ENCODE measurements around the gene SERINC2. TPM values are rescaled to one million over a fixed set of nuclear protein-coding genes. Genes with fewer than 3 reads are reported as not detected.
A peak's percentile ranks its signal among the peaks of the same experiment; 100 is the strongest.

SERINC2 gene
- total RNA-seq, 1 experiment from 2014 or later, result 4.1 TPM

DNA sequence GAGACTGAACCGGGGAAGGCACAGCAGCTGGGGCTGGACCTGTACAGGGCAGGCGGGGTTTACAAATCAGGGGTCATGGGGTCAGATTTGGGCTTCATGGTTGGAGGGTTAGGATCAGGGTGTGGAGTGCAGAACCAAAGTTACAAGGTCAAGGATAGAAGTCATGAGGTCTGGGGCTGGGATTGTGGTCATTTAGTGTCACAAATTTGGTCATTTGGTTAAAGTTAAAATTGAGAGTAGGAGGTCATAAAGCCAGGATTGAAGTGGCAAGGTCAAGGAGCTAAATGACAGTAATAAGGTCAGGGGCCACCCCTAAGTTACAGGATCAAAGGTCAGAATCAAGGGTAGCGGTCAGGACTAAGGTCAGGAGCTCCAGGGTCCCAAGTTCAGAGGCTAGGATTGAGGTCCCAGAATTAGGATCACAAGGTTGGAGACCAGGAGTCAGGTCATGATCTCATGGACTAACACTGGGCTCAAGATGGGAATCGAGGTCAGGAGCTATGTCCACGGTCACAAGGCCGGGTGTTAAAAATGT is 20.4 kb downstream of the SERINC2 start:
- DNase-seq (ENCODE audit: low read depth), result no peak

GRCh38 chr1:31434101-31434871 is 21.3 kb downstream of the SERINC2 start:
- DNase-seq (ENCODE audit: low read depth), result no peak

GRCh38 chr1:31434979-31435378 is 22.0 kb downstream of the SERINC2 start:
- no peak for DNase-seq (ENCODE audit: low read depth)

- no peak for DNase-seq (ENCODE audit: low read depth)
Observed at GRCh38 chr1:31435471-31436409, 22.7 kb downstream of the SERINC2 start.

DNA sequence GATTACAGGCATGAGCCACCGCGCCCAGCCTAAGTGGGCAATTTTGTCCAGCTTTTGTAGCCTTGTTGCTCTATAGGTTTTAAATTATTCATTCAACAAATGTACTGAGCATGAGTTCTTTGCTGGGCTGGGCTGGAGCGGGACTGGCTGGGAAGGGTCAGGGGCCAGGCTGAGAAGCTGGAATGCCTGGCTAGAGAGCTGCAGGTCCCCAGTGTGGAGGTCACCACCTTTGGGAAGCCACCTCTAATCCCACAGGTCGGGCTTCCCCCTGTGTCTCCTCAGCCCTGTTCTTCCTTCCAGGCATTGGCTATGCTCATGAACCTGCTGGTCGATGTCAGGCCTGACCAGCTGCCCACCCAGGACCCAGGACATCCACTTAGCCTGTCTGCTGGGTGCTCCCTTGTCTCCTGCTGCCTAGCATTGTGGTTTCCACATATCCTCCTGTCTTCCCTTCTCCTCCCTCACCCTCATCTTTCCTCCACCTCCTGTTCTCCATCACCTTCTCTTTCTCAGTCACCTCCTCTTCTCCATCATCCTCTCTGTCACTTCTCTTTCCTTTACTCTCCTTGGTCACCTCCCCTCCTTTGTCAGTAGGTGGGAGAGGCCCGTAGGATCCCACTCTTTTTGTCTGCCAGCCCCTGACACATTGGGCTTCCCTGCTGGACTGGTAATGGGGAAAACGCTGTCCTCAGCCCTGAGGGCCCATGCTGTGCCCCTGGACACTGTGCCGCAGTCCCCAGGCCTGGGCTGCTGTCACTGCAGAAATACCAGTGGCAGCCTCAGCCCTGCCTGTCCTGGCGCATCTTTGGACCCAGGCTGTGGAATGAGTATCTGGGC is 23.8 kb downstream of the SERINC2 start:
- no peak for DNase-seq (ENCODE audit: low read depth)

DNA sequence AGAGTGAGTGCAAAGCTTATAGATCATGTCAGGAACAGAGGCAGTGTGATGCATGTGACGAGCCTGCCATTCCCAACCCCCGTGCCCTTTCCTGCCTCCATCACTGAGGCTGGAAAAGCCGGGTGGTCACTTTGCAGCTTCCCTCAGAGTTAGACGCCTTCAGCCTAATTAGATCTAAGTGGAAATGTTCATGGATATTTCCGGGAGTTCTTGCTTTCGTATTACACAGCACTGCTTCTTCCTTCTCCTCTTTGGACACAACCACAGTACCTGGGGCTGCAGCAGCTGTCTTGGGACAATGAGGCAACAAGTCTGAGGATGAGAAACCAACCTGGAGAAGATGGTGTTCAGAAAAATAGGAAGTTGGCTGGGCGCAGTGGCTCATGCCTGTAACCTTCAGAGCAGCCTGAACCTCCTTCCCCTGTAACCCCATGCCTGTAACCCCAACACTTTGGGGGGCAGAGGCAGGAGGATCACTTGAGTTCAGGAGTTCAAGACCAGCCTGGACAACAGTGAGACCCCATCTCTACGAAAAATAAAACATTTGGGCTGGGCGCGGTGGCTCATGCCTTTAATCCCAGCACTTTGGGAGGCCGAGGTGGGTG is 24.5 kb downstream of the SERINC2 start:
- no peak for DNase-seq (ENCODE audit: low read depth)

GRCh38 chr1:31439276-31439675 is 26.3 kb downstream of the SERINC2 start:
- no peak for DNase-seq (ENCODE audit: low read depth)

DNA sequence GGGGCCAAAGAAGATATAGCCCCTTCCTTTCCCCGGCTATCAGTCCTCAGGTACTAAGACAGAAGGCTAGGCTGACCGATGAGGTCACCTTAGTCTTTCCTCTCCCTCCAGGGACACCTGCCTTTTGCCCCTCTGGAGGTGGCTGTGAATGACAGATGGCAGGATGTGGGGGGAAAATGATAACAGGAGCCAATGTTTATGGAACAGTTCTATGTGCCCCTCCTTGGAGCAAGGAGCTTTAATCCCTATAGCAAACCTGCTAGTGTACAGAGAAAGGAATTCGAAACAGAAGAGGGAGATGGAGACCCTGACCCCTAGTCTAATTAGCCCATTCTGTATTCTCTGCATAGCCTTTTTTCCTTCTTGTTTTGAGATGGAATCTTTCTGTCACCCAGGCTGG is 28.1 kb downstream of the SERINC2 start:
- no peak for DNase-seq (ENCODE audit: low read depth)

DNA sequence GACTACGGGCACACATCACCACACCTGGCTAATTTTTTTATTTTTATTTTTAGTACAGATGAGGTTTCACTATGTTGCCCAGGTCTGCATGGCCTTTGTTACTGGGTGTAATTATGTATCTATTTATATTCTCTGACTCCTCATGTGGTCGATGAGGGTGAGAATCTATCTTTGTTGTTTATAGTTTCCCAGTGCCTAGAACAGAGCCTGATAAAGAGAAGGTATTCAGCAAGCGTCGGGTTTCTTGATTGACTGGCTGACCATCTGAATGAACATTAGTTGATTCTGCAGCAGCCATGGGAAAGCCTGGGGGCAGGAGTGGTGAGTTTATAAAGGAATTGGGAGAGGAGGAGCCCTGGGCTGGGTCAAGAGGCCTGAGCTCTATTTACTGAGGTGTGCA is 28.5 kb downstream of the SERINC2 start:
- no peak for DNase-seq (ENCODE audit: low read depth)

GRCh38 chr1:31441970-31442647 is 29.1 kb downstream of the SERINC2 start:
- no peak for DNase-seq (ENCODE audit: low read depth)

DNA sequence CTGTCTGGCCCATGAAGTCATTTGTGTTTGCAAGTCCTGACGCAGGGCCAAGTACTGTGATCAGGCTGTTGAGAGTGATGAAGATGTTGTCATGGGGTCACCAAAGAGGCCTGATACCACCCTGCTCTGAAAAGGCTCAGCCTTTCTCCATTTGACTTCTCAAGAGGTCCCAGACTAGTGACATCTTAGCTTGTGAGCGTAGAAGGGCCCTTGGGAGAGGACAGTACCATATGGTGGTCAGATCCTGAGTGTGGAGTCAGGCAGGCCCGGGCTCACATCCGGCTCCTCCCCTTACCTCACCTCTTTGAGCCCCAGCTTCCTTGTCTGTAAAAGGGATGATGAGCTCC is 29.6 kb downstream of the SERINC2 start:
- no peak for DNase-seq (ENCODE audit: low read depth)

DNA sequence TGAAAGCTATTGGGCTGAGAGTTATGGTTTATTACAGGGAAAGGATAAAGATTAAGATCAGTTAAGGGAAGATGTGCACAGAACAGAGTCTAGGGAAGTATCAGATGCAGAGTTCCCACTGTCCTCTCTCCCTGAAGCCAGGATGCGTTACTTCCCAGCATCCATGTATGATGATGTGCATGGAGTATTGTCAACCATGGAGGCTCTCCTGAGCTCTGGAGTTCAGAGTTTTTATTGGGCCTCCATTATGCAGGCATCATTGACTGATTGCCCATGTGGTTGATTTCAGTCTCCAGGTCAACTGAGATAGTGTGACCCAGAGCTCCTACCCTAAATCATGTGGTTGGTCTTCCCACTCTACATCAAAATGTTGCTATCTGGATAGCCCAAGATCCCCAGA is 30.7 kb downstream of the SERINC2 start:
- DNase-seq (ENCODE audit: low read depth), result no peak

GRCh38 chr1:31444725-31445448 is 31.9 kb downstream of the SERINC2 start:
- DNase-seq (ENCODE audit: low read depth), result no peak

DNA sequence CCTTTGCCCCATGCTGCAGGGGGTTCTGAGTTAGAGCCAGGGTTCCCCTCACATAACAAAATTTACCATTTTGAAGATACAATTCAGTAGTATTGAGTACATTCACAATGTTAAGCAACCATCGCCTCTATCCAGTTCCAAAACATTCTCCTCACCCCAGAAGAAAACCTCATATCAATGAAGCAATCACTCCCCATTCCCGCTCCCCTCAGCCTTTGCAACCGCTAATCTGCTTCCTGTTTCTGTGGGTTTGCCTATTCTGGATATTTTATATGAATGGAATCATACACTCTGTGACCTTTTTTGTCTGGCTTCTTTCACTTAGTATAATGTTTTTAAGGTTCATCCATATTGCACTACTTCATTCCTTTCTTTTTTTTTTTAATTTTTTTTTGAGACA is 32.9 kb downstream of the SERINC2 start:
- DNase-seq (ENCODE audit: low read depth), result no peak

GRCh38 chr1:31447210-31447609 is 34.2 kb downstream of the SERINC2 start:
- DNase-seq (ENCODE audit: low read depth), result no peak

DNA sequence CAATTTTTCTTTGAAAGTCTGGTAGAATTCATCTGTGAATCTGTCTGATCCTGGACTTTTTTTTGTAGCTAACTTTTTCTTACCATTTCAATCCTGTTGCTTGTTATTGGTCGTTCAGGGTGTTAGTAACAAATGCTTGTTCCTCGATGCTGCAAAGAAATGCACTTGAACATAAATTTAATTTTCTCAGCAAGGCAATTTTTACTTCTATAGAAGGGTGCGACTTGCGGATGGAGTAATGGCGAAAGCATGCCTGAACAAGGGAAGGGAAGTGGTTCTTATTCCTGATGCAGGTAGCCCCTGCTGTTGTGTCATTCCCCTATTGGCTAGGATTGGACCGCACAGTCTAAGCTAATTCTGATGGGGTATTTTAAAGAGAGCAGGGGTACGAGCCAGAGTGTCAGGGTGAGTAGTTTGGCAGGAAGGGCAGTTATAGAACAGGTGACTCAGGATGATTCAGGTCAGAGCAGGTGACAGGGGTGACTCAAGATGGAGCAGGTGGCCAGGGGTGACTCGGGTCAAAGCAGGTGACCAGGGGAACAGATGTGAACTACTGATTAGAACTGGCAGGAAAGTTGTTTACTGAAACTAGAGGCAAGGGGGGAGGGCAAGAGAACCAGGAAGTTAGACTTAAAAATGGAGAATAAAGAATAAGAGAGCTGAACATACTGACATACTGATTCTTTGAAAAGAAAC is 40.5 kb downstream of the SERINC2 start:
- no peak for DNase-seq (ENCODE audit: low read depth)

DNA sequence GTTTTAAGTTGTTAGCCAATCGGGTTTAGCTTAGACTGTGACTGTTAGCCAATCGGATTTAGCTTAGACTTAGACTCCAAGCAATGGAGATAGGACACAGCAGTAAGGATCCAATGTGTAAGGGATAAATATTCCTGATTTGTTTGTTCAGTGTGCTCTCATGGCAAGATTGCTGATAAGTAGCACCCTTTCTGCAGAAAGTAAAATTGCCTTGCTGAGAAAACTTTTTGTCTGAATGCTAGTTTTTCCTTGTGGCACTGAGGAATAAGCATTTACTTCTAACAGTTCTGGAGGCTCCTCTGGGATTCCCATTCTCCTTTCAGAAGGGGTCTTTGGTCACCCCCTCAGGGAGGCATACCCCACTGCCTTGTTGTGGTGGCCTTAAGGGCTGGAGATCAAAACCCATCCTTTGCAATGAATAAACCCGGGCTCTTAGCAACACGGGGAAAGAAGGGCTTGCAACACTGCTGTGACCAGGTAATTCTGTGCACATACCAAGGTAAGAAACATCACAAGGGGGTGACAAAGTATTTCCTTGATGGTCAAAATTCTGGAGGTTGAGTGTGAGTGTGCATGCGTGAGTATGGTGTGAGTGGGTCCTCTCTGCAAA is 45.4 kb downstream of the SERINC2 start:
- DNase-seq (ENCODE audit: low read depth), result no peak

DNA sequence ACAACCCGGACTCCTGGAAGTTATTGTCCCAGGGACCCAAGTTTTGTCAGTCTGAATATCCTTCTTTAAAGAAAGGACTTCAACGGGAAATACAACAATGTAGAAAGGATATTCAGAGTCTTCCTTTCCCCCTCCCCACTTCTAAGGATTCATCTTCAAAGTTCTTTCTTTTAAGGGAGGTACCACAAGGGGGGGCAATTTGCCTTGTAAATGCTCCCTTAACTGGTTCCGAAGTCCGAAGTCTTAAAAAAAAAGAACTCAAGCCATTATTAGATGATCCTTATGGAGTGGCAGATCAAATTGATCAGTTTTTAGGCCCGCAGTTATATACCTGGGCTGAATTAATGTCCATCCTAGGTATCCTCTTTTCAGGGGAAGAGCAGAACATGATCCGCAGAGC is 47.0 kb downstream of the SERINC2 start:
- peak; percentile 41 for DNase-seq (ENCODE audit: low read depth)
